Natural killer cell (primary cell): Measurements from ENCODE around the gene TEKT5. TPM values are rescaled to one million over a fixed set of nuclear protein-coding genes. Genes with fewer than 3 reads are reported as not detected.

Source experiments
- ATAC-seq, 3 donors: fragments of 150-1000 bp in 2 of 3; fragments of 200-7000 bp in 1 of 3; cut with Tn5 transposase; 1 replicate in 1 of 3; 2 replicates in 2 of 3; pipeline ENCODE4 v1.10.0; 2021; ENCODE audit warnings: mild to moderate bottlenecking in 2 of 3, moderate library complexity in 2 of 3
- DNase-seq, 2 donors: peaks; one replicate each; pipeline versions ENCODE4 v3.0.0 to v3.0.0-alpha.2; 2013 to 2021; ENCODE audit warnings: mixed read lengths in 1 of 2
- H3K27ac ChIP-seq: one replicate; pipeline ENCODE4 v1.5.1; 2013; ENCODE audit warnings: mild to moderate bottlenecking, low read length
- H3K27me3 ChIP-seq: one replicate; pipeline ENCODE4 v1.6.1; 2013; ENCODE audit warnings: low read length; ENCODE audit not compliant: control insufficient read depth, insufficient read depth
- H3K36me3 ChIP-seq: one replicate; pipeline ENCODE4 v1.6.1; 2013; ENCODE audit warnings: low read length; ENCODE audit not compliant: control insufficient read depth, insufficient read depth
- H3K4me1 ChIP-seq: one replicate; pipeline ENCODE4 v1.6.1; 2013; ENCODE audit warnings: low read length; ENCODE audit not compliant: control insufficient read depth, insufficient read depth
- H3K4me3 ChIP-seq: one replicate; pipeline ENCODE4 v1.5.1; 2013; ENCODE audit warnings: low read length
- H3K9me3 ChIP-seq: one replicate; pipeline ENCODE4 v1.6.1; 2013; ENCODE audit warnings: low read length; ENCODE audit not compliant: control insufficient read depth, insufficient read depth
- H3K27ac Mint-ChIP-seq, 2 donors: one replicate each; pipeline ENCODE4 v1.8.0; 2022; ENCODE audit warnings: mild to moderate bottlenecking in 2 of 2, mixed read lengths in 2 of 2, moderate library complexity in 1 of 2
- H3K27me3 Mint-ChIP-seq, 2 donors: one replicate each; pipeline ENCODE4 v1.8.0; 2022; ENCODE audit warnings: low read depth in 2 of 2, mixed read lengths in 2 of 2
- H3K36me3 Mint-ChIP-seq: one replicate; pipeline ENCODE4 v1.8.0; 2022; ENCODE audit warnings: mixed read lengths
- H3K4me1 Mint-ChIP-seq, 2 donors: one replicate each; pipeline ENCODE4 v1.8.0; 2022; ENCODE audit warnings: mixed read lengths in 2 of 2
- H3K4me3 Mint-ChIP-seq: one replicate; pipeline ENCODE4 v1.8.0; 2022; ENCODE audit warnings: mild to moderate bottlenecking, moderate library complexity, mixed read lengths
- H3K9me3 Mint-ChIP-seq, 2 donors: one replicate each; pipeline ENCODE4 v1.8.0; 2022; ENCODE audit warnings: mixed read lengths in 2 of 2
- CTCF ChIP-seq: fragments of 200-600 bp; IDR thresholded peaks from one replicate; pipeline ENCODE4 v1.8.0; 2022; ENCODE audit warnings: antibody characterized with exemption
- WGBS: methylation state at CpG from one replicate; pipeline ENCODE4 v1.1.7; 2013; ENCODE audit warnings: missing lambda C conversion rate; ENCODE audit not compliant: insufficient coverage; 5-methylcytosine and 5-hydroxymethylcytosine counted together
- intact Hi-C: fragments of 100-400 bp; cut with micrococcal nuclease; formaldehyde crosslinking; loops from one replicate; pipeline ENCODE4 v1.14.2; 2022
- total RNA-seq, 4 donors: library from RNA; stranded (reverse); fragments of 120-200 nt in 1 of 4; gene quantifications; one replicate each; pipeline versions ENCODE4 v1.2.3 to v1.2.4, GENCODE V29; 2013 to 2022

TEKT5 gene
- total RNA-seq, 3 donors from 2014 or later (not counting 1 experiment from before 2014, with no cell fraction given) = 1.1 TPM; not detected in 2

GRCh38 chr16:10616419-10616755, 78.3 kb downstream of the TEKT5 start:
- WGBS = 82% methylated on average over 3 of the region's 6 CpGs

GRCh38 chr16:10614685-10615084, 80.0 kb downstream of the TEKT5 start:
- Histone ChIP-seq H3K4me1 (no peaks in the 10 kb centered on the region), H3K36me3 (no peaks in the 10 kb centered on the region), H3K27ac (no peak overlapping the region), H3K9me3 (no peaks in the 10 kb centered on the region), H3K27me3 (no peaks in the 10 kb centered on the region), H3K4me3 (no peak overlapping the region)
- intact Hi-C loops = no loop called here
- ATAC-seq (no peak), DNase-seq (no peak)
- no peak overlapping the region for H3K27ac Mint-ChIP-seq
- H3K4me1 Mint-ChIP-seq = peaks cover 0 to 6% of the 10 kb centered on the region in 2 donors
- TF ChIP-seq CTCF = no peak
- no peak overlapping the region for H3K4me3 Mint-ChIP-seq
- no peaks in the 10 kb centered on the region for H3K36me3 Mint-ChIP-seq
- H3K27me3 Mint-ChIP-seq = peaks cover 13 to 22% of the 10 kb centered on the region in 2 donors
- H3K9me3 Mint-ChIP-seq = no peaks in the 10 kb centered on the region

More at GRCh38 chr16:10616419-10616755, 78.3 kb downstream of the TEKT5 start:
- no peaks in the 10 kb centered on the region for H3K36me3 ChIP-seq
- Mint-ChIP-seq H3K4me1 (peaks cover 0 to 8% of the 10 kb centered on the region in 2 donors), H3K27me3 (peaks cover 19 to 26% of the 10 kb centered on the region in 2 donors), H3K9me3 (no peaks in the 10 kb centered on the region), H3K36me3 (no peaks in the 10 kb centered on the region), H3K27ac (no peak overlapping the region), H3K4me3 (no peak overlapping the region)
- H3K4me1 ChIP-seq = no peaks in the 10 kb centered on the region
- no peak overlapping the region for H3K4me3 ChIP-seq
- DNase-seq = no peak
- ATAC-seq = no peak
- no peak for TF ChIP-seq CTCF
- intact Hi-C loops = no loop called here
- no peaks in the 10 kb centered on the region for H3K27me3 ChIP-seq
- H3K9me3 ChIP-seq = no peaks in the 10 kb centered on the region
- H3K27ac ChIP-seq = no peak overlapping the region

GRCh38 chr16:10613785-10614485, 80.8 kb downstream of the TEKT5 start:
- Histone ChIP-seq H3K4me1 (no peaks in the 10 kb centered on the region), H3K36me3 (no peaks in the 10 kb centered on the region), H3K27ac (no peak overlapping the region), H3K27me3 (no peaks in the 10 kb centered on the region), H3K9me3 (no peaks in the 10 kb centered on the region), H3K4me3 (no peak overlapping the region)
- intact Hi-C loops = no loop called here
- Mint-ChIP-seq H3K27ac (no peak overlapping the region), H3K9me3 (no peaks in the 10 kb centered on the region), H3K27me3 (peaks cover 10 to 17% of the 10 kb centered on the region in 2 donors), H3K36me3 (no peaks in the 10 kb centered on the region), H3K4me1 (no peaks in the 10 kb centered on the region), H3K4me3 (no peak overlapping the region)
- WGBS = 51% methylated on average over 6 of the region's 6 CpGs
- TF ChIP-seq CTCF = no peak
- ATAC-seq (no peak), DNase-seq (no peak)

- Histone ChIP-seq H3K27me3 (no peaks in the 10 kb centered on the region), H3K36me3 (no peaks in the 10 kb centered on the region), H3K9me3 (no peaks in the 10 kb centered on the region), H3K4me3 (no peak overlapping the region), H3K27ac (no peak overlapping the region), H3K4me1 (no peaks in the 10 kb centered on the region)
- Mint-ChIP-seq H3K4me3 (no peak overlapping the region), H3K27me3 (peaks cover under 1 to 11% of the 10 kb centered on the region in 2 donors), H3K27ac (no peak overlapping the region), H3K36me3 (no peaks in the 10 kb centered on the region), H3K9me3 (no peaks in the 10 kb centered on the region), H3K4me1 (no peaks in the 10 kb centered on the region)
- 38% methylated on average over 6 of the region's 6 CpGs for WGBS
- DNase-seq (no peak), ATAC-seq (no peak)
- no peak for TF ChIP-seq CTCF
- intact Hi-C loops = no loop called here
Measured at GRCh38 chr16:10612649-10613179, 82.0 kb downstream of the TEKT5 start.
